ENCODE measurements around the gene AVPR2.
A peak's percentile ranks its signal among the peaks of the same experiment; 100 is the strongest.

AVPR2 gene

GRCh38 chrX:153897899-153898298 lies 6.6 kb upstream of the AVPR2 start:
- H3K9me2 ChIP-seq (replicated peaks; ENCODE audit: insufficient read depth, low read length): no peaks in the 10 kb centered on the region
- no peak overlapping the region for H3K4me3 ChIP-seq (ENCODE audit: low read length)
- H3K9me3 ChIP-seq (replicated peaks; ENCODE audit: insufficient read depth, low read length): no peaks in the 10 kb centered on the region
- H3K27ac ChIP-seq (ENCODE audit: low read length): no peak overlapping the region
- no peaks in the 10 kb centered on the region for H3K79me2 ChIP-seq (ENCODE audit: low read length)
- DNase-seq: no peak
- no peak overlapping the region for H2AFZ ChIP-seq (ENCODE audit: low read length)
- no peak overlapping the region for H3K4me2 ChIP-seq (ENCODE audit: low read depth, low read length)
- no peaks in the 10 kb centered on the region for H4K20me1 ChIP-seq (ENCODE audit: insufficient read depth, low read length)
- H3K4me1 ChIP-seq (ENCODE audit: low read length): 0 out of 2 replicates have a peak, but pooled peaks cover 9% of the 10 kb centered on the region
- no peak overlapping the region for H3K9ac ChIP-seq (ENCODE audit: low read length)
- H3F3A ChIP-seq (ENCODE audit: insufficient read depth, low read length): peaks cover 3% of the 10 kb centered on the region; the same call in 1 of the 2 replicates
- H3K36me3 ChIP-seq (replicated peaks; ENCODE audit: insufficient read depth, low read length): no peaks in the 10 kb centered on the region
- H3K27me3 ChIP-seq (replicated peaks; ENCODE audit: insufficient read depth, low read length): 0 out of 2 replicates have a peak, but pooled peaks cover 5% of the 10 kb centered on the region
- TF ChIP-seq, protein P1, sequence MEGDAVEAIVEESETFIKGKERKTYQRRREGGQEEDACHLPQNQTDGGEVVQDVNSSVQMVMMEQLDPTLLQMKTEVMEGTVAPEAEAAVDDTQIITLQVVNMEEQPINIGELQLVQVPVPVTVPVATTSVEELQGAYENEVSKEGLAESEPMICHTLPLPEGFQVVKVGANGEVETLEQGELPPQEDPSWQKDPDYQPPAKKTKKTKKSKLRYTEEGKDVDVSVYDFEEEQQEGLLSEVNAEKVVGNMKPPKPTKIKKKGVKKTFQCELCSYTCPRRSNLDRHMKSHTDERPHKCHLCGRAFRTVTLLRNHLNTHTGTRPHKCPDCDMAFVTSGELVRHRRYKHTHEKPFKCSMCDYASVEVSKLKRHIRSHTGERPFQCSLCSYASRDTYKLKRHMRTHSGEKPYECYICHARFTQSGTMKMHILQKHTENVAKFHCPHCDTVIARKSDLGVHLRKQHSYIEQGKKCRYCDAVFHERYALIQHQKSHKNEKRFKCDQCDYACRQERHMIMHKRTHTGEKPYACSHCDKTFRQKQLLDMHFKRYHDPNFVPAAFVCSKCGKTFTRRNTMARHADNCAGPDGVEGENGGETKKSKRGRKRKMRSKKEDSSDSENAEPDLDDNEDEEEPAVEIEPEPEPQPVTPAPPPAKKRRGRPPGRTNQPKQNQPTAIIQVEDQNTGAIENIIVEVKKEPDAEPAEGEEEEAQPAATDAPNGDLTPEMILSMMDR (IDR thresholded peaks at IDR 0.05; ENCODE audit: low read length): no peak
- TF ChIP-seq EZH2phosphoT487 (IDR thresholded peaks at IDR 0.05; ENCODE audit: low read length) (no peak), EZH2 (optimal IDR thresholded peaks at IDR 0.05; ENCODE audit: low read depth, low read length) (no peak)

DNA sequence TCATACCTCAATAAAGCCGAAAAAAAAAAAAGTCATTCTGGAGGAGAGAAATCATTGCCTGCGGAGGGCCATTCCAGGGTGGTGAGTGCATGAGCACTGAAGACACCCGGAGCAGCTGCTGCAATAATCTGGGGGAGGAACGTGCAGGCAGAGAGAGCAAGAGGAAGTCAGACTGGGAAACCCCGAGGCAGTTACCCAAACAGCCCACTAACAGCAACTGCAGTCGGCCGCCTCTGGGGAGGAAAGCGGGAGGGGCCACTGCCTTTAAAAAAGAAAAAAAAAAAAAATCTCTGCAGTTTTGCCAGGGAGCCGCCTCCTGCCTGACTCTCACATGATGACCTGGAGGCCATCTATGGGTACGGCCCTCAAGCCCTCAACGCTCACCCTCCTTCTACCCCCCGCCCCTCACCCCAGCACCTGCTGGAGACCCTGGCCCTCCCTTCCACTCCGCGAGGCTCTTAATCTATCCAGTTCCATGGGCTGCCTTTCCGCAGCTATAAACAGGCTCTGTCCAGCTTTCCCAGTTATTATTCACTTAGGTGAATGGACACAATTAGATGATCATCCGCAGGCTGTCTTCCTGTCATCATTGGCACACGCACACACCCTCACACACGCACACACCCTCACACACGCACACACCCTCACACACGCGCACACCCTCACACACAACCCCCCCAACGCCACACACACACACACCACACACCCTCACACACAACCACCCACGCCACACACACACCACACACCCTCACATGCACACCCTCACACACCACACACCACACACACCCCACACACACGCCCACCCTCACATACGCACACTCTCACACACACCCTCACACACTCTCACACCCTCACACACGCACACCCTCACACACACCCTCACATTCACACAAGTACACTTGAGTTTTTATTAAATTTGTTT lies 3.4 kb upstream of the AVPR2 start:
- Histone ChIP-seq H3K27me3 (replicated peaks; ENCODE audit: insufficient read depth, low read length) (no peaks in the 10 kb centered on the region), H3K27ac (ENCODE audit: low read length) (no peak overlapping the region), H3K4me3 (ENCODE audit: low read length) (no peak overlapping the region), H3K9me3 (replicated peaks; ENCODE audit: insufficient read depth, low read length) (no peaks in the 10 kb centered on the region), H3K4me2 (ENCODE audit: low read depth, low read length) (peak overlapping the region; percentile 60), H3K79me2 (ENCODE audit: low read length) (no peaks in the 10 kb centered on the region), H2AFZ (ENCODE audit: low read length) (no peak overlapping the region), H3K36me3 (replicated peaks; ENCODE audit: insufficient read depth, low read length) (no peaks in the 10 kb centered on the region), H3K9ac (ENCODE audit: low read length) (no peak overlapping the region), H4K20me1 (ENCODE audit: insufficient read depth, low read length) (no peaks in the 10 kb centered on the region), H3F3A (ENCODE audit: insufficient read depth, low read length) (peaks cover 3% of the 10 kb centered on the region; the same call in 1 of the 2 replicates), H3K9me2 (replicated peaks; ENCODE audit: insufficient read depth, low read length) (no peaks in the 10 kb centered on the region), H3K4me1 (ENCODE audit: low read length) (0 out of 2 replicates have a peak, but pooled peaks cover 9% of the 10 kb centered on the region)
- TF ChIP-seq EZH2phosphoT487 (IDR thresholded peaks at IDR 0.05; ENCODE audit: low read length) (no peak), EZH2 (optimal IDR thresholded peaks at IDR 0.05; ENCODE audit: low read depth, low read length) (no peak)
- TF ChIP-seq, protein P1 (IDR thresholded peaks at IDR 0.05; ENCODE audit: low read length): no peak
- peak; percentile 78 for DNase-seq

GRCh38 chrX:153901753-153902140 lies 2.7 kb upstream of the AVPR2 start:
- DNase-seq: no peak
- TF ChIP-seq EZH2phosphoT487 (IDR thresholded peaks at IDR 0.05; ENCODE audit: low read length) (no peak), EZH2 (optimal IDR thresholded peaks at IDR 0.05; ENCODE audit: low read depth, low read length) (no peak)
- TF ChIP-seq, protein P1 (IDR thresholded peaks at IDR 0.05; ENCODE audit: low read length): no peak
- Histone ChIP-seq H3K27ac (ENCODE audit: low read length) (no peak overlapping the region), H3K4me3 (ENCODE audit: low read length) (no peak overlapping the region), H3K9me3 (replicated peaks; ENCODE audit: insufficient read depth, low read length) (no peaks in the 10 kb centered on the region), H3K9ac (ENCODE audit: low read length) (no peak overlapping the region), H2AFZ (ENCODE audit: low read length) (no peak overlapping the region), H4K20me1 (ENCODE audit: insufficient read depth, low read length) (no peaks in the 10 kb centered on the region), H3F3A (ENCODE audit: insufficient read depth, low read length) (peaks cover 3% of the 10 kb centered on the region; the same call in 1 of the 2 replicates), H3K4me1 (ENCODE audit: low read length) (0 out of 2 replicates have a peak, but pooled peaks cover 9% of the 10 kb centered on the region), H3K4me2 (ENCODE audit: low read depth, low read length) (no peak overlapping the region), H3K79me2 (ENCODE audit: low read length) (no peaks in the 10 kb centered on the region), H3K9me2 (replicated peaks; ENCODE audit: insufficient read depth, low read length) (no peaks in the 10 kb centered on the region), H3K27me3 (replicated peaks; ENCODE audit: insufficient read depth, low read length) (no peaks in the 10 kb centered on the region), H3K36me3 (replicated peaks; ENCODE audit: insufficient read depth, low read length) (no peaks in the 10 kb centered on the region)
